Endodermal cell (in vitro differentiated cells): ENCODE measurements around the gene RNF145. TPM values are rescaled to one million over a fixed set of nuclear protein-coding genes. Genes with fewer than 3 reads are reported as not detected.

Experiments
- DNase-seq: peaks from one replicate; pipeline ENCODE4 v3.0.0-alpha.2; 2017
- H3K27ac ChIP-seq: 2 replicates; pipeline ENCODE4 v1.5.1; 2013; ENCODE audit warnings: mild to moderate bottlenecking, low read depth, low read length, moderate library complexity
- H3K27me3 ChIP-seq: 2 replicates; pipeline ENCODE4 v1.6.1; 2013; ENCODE audit warnings: mild to moderate bottlenecking, low read length, moderate library complexity; ENCODE audit not compliant: insufficient read depth, control insufficient read depth, poor library complexity, severe bottlenecking
- H3K36me3 ChIP-seq: 2 replicates; pipeline ENCODE4 v1.7.0; 2013; ENCODE audit warnings: mild to moderate bottlenecking, low read length, moderate library complexity; ENCODE audit not compliant: control insufficient read depth, insufficient read depth
- H3K4me1 ChIP-seq: one replicate; pipeline ENCODE4 v1.7.0; 2013; ENCODE audit warnings: low read length; ENCODE audit not compliant: control insufficient read depth, insufficient read depth
- H3K4me3 ChIP-seq: 2 replicates; pipeline ENCODE4 v1.5.1; 2013; ENCODE audit warnings: mild to moderate bottlenecking, low read length, moderate library complexity
- H3K9ac ChIP-seq: 2 replicates; pipeline ENCODE4 v1.6.1; 2013; ENCODE audit warnings: mild to moderate bottlenecking, low read length, moderate library complexity; ENCODE audit not compliant: poor library complexity, severe bottlenecking; ENCODE audit errors: extremely low read depth
- H3K9me3 ChIP-seq: 2 replicates; pipeline ENCODE4 v1.6.1; 2013; ENCODE audit warnings: mild to moderate bottlenecking, low read length, moderate library complexity; ENCODE audit not compliant: control insufficient read depth
- H3K27ac Mint-ChIP-seq: 2 replicates; pipeline ENCODE4 v1.8.0; 2020; ENCODE audit warnings: mixed read lengths
- H3K27me3 Mint-ChIP-seq: 2 replicates; pipeline ENCODE4 v1.8.0; 2021; ENCODE audit warnings: mild to moderate bottlenecking, mixed read lengths; ENCODE audit not compliant: insufficient read depth
- H3K36me3 Mint-ChIP-seq: 2 replicates; pipeline ENCODE4 v1.8.0; 2020; ENCODE audit warnings: low read depth, mixed read lengths
- H3K4me1 Mint-ChIP-seq: 2 replicates; pipeline ENCODE4 v1.8.0; 2020; ENCODE audit warnings: mixed read lengths
- H3K4me3 Mint-ChIP-seq: 2 replicates; pipeline ENCODE4 v1.8.0; 2020; ENCODE audit warnings: mild to moderate bottlenecking, moderate library complexity, mixed read lengths
- H3K9me3 Mint-ChIP-seq: 2 replicates; pipeline ENCODE4 v1.8.0; 2020; ENCODE audit warnings: mild to moderate bottlenecking, mixed read lengths
- WGBS, 2 experiments: methylation state at CpG; one replicate each; pipeline versions ENCODE4 v1.1.5 to v1.1.7; 2013; ENCODE audit warnings: missing lambda C conversion rate in 2 of 2, mixed read lengths in 1 of 2; ENCODE audit not compliant: insufficient coverage in 1 of 2, insufficient read length in 1 of 2; 5-methylcytosine and 5-hydroxymethylcytosine counted together
- total RNA-seq, 2 donors: library from RNA; stranded (reverse); fragmentation: NEBNext Ultra II Directional in 1 of 2; extraction: Animal tissue kit (Norgen Biotek cat#: 25700) in 1 of 2; gene quantifications; 2 replicates in 1 of 2; 3 replicates in 1 of 2; pipeline ENCODE4 v1.2.1, GENCODE V29; 2021
- TF ChIP-seq, protein P1 (sequence below): fragments of 200-600 bp; sonication (generic); conservative IDR thresholded peaks from 2 replicates; pipeline ENCODE4 v1.5.0; 2021; ENCODE audit warnings: antibody characterized with exemption, mild to moderate bottlenecking

The RNF145 gene
- total RNA-seq, 2 donors from 2014 or later = 50.2 to 50.4 TPM

DNA sequence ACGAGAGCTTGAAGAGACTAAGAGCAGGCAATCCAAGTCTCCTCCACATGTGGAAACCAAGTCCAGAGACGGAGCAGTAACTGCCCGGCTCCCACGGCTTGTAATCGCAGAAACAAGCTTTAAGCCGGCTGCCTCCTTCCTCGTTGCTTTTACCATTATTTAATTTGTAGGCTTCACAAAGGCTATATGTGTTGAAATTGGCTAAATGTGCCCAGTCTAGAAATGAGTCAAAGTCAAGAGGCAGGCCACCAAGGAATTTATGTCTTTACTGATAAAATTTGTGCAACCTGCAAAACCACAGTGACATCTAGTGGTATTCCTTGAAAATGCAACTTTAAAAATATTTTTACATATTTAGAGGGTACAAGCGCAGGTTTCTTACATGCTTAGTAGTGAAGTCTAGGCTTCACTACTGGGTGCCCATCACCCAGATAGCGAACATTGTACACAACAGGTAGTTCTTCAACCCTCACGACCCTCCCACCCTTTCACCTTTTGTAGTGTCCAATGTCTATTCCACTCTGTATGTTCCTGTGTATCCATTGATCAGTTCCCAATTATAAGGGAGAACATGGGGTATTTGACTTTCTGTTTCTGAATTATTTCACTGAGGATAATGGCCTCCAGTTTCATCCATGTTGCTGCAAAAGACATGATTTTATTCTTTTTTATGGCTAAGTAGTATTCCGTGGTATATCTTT lies 76.2 kb downstream of the RNF145 start:
- Mint-ChIP-seq H3K9me3 (no peaks in the 10 kb centered on the region), H3K27me3 (no peaks in the 10 kb centered on the region), H3K4me3 (no peak overlapping the region), H3K27ac (no peak overlapping the region), H3K36me3 (no peaks in the 10 kb centered on the region), H3K4me1 (peaks cover 1% of the 10 kb centered on the region)
- WGBS, 2 experiments = 49 to 78% methylated on average over 7 to 10 of the region's 11 CpGs
- TF ChIP-seq, protein P1, sequence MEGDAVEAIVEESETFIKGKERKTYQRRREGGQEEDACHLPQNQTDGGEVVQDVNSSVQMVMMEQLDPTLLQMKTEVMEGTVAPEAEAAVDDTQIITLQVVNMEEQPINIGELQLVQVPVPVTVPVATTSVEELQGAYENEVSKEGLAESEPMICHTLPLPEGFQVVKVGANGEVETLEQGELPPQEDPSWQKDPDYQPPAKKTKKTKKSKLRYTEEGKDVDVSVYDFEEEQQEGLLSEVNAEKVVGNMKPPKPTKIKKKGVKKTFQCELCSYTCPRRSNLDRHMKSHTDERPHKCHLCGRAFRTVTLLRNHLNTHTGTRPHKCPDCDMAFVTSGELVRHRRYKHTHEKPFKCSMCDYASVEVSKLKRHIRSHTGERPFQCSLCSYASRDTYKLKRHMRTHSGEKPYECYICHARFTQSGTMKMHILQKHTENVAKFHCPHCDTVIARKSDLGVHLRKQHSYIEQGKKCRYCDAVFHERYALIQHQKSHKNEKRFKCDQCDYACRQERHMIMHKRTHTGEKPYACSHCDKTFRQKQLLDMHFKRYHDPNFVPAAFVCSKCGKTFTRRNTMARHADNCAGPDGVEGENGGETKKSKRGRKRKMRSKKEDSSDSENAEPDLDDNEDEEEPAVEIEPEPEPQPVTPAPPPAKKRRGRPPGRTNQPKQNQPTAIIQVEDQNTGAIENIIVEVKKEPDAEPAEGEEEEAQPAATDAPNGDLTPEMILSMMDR = peak; percentile 86
- Histone ChIP-seq H3K36me3 (no peaks in the 10 kb centered on the region), H3K4me3 (no peak overlapping the region), H3K9ac (no peak overlapping the region), H3K9me3 (no peaks in the 10 kb centered on the region), H3K27ac (no peak overlapping the region), H3K27me3 (no peaks in the 10 kb centered on the region), H3K4me1 (no peaks in the 10 kb centered on the region)
- no peak for DNase-seq

DNA sequence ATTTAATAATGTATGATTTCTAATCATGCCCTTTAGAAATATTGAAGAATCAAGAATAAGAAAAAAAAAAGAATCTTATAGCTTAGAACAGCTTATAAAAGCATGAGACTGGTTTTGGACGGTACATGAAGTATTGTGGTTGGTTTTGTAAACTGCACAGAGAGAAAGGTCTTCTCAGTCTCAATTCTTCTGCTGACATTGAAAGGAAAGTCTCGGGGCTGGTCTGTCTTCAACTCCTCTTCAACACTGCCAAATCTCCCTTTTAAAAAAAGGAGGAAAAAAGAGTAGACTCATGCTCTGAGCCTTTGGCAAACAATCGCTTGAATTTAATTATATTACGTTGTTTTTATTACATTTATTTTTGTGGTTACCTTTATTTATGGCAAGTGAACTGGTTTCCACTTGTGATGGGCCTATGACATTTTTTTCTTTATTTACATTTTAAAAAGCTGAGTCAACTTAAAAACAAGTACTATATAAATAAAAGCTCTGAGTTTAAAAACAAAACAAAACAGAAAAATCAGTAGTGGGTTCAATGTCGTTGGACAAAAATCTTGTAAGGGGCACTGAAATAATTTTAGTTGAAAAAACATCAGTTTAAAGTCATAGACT lies 76.8 kb downstream of the RNF145 start:
- no peak for DNase-seq
- Histone ChIP-seq H3K27me3 (no peaks in the 10 kb centered on the region), H3K9ac (no peak overlapping the region), H3K36me3 (no peaks in the 10 kb centered on the region), H3K4me3 (no peak overlapping the region), H3K27ac (no peak overlapping the region), H3K4me1 (no peaks in the 10 kb centered on the region), H3K9me3 (peaks cover 3% of the 10 kb centered on the region)
- H3K27ac Mint-ChIP-seq = no peak overlapping the region
- peaks cover 3% of the 10 kb centered on the region for H3K9me3 Mint-ChIP-seq
- H3K27me3 Mint-ChIP-seq = no peaks in the 10 kb centered on the region
- no peaks in the 10 kb centered on the region for H3K36me3 Mint-ChIP-seq
- H3K4me3 Mint-ChIP-seq = no peak overlapping the region
- WGBS, 2 experiments = 86 to 89% methylated on average over 2 to 5 of the region's 5 CpGs
- H3K4me1 Mint-ChIP-seq = peaks cover 5% of the 10 kb centered on the region
- TF ChIP-seq, protein P1 = no peak

DNA sequence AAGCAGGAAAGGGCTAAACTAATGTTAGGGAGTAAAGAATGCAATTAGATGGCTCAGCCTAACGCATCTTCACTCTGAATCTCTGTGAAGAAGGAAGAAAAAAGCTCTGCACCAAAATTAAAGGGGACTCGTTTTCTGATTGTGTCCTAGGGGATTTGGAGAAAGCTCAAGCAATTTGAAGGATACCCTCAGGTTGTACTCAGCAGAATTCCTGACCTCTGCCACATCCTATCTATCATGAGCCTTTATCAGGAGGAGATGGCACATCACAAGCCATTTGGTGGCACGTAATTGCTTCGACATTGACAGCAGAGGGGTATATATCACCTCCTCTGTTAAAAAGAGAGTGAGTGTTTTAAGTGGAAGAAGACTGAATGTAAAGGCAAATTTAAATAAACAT lies 77.4 kb downstream of the RNF145 start:
- Histone ChIP-seq H3K36me3 (no peaks in the 10 kb centered on the region), H3K4me3 (no peak overlapping the region), H3K9ac (no peak overlapping the region), H3K27me3 (no peaks in the 10 kb centered on the region), H3K9me3 (peaks cover 8% of the 10 kb centered on the region), H3K27ac (no peak overlapping the region), H3K4me1 (no peaks in the 10 kb centered on the region)
- Mint-ChIP-seq H3K27ac (no peak overlapping the region), H3K36me3 (no peaks in the 10 kb centered on the region), H3K4me3 (no peak overlapping the region), H3K4me1 (peaks cover 5% of the 10 kb centered on the region), H3K9me3 (peaks cover 7% of the 10 kb centered on the region), H3K27me3 (no peaks in the 10 kb centered on the region)
- no peak for DNase-seq
- TF ChIP-seq, protein P1 = no peak
- WGBS, 2 experiments = 88 to 94% methylated on average over 4 of the region's 4 CpGs
